A673 (cell line): ENCODE data around the gene UNC79.

Experiments
- EZH2 ChIP-seq: fragments of 200-600 bp; sonication (generic); IDR thresholded peaks from 2 replicates; pipeline ENCODE4 v1.6.1; 2017; ENCODE audit warnings: borderline replicate concordance, low read depth, mild to moderate bottlenecking, mixed read lengths, antibody characterized with exemption, low read length; ENCODE audit not compliant: poor library complexity, severe bottlenecking
- TF ChIP-seq, protein P1 (sequence below): fragments of 300-800, 200-600 bp; sonication (generic); conservative IDR thresholded peaks from 2 replicates; pipeline ENCODE4 v1.5.1; 2017; ENCODE audit warnings: low read depth, mild to moderate bottlenecking, antibody characterized with exemption, low read length, moderate library complexity, mixed read lengths

DNA sequence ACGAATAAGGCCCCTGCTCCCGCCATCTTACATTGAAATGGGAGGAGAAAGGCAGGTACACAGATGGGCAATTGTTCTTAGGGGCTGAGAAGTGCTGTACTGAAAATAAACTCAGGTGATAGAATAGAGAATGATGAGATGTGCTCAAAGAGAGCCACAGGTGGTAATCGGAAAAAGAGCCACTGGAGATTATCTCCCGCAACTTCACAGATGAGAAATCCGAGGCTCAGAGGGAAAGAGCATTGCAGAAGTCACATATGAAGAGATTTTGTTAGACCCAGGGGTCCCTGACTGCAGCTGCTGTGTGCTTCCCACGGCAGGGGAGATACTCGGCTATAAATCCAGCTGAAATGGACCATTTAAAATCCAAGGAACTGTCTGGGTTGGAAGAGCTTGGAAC is 283.9 kb downstream of the UNC79 start:
- TF ChIP-seq, protein P1, sequence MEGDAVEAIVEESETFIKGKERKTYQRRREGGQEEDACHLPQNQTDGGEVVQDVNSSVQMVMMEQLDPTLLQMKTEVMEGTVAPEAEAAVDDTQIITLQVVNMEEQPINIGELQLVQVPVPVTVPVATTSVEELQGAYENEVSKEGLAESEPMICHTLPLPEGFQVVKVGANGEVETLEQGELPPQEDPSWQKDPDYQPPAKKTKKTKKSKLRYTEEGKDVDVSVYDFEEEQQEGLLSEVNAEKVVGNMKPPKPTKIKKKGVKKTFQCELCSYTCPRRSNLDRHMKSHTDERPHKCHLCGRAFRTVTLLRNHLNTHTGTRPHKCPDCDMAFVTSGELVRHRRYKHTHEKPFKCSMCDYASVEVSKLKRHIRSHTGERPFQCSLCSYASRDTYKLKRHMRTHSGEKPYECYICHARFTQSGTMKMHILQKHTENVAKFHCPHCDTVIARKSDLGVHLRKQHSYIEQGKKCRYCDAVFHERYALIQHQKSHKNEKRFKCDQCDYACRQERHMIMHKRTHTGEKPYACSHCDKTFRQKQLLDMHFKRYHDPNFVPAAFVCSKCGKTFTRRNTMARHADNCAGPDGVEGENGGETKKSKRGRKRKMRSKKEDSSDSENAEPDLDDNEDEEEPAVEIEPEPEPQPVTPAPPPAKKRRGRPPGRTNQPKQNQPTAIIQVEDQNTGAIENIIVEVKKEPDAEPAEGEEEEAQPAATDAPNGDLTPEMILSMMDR: no peak
- no peak for TF ChIP-seq EZH2
